ENCODE results near the gene LAMB3.
A peak's percentile ranks its signal among the peaks of the same experiment; 100 is the strongest.

LAMB3 gene

GRCh38 chr1:209590405-209590804, 61.8 kb downstream of the LAMB3 start:
- DNase-seq, result no peak

- no peak for DNase-seq
Measured at GRCh38 chr1:209589863-209590262, 62.4 kb downstream of the LAMB3 start.

GRCh38 chr1:209589440-209589839, 62.8 kb downstream of the LAMB3 start:
- DNase-seq, result no peak

GRCh38 chr1:209587789-209588188, 64.4 kb downstream of the LAMB3 start:
- DNase-seq, result peak; percentile 46

- no peak for DNase-seq
Measured at GRCh38 chr1:209586221-209586740, 65.9 kb downstream of the LAMB3 start.

GRCh38 chr1:209585672-209586071, 66.6 kb downstream of the LAMB3 start:
- DNase-seq, result no peak

GRCh38 chr1:209585197-209585596, 67.0 kb downstream of the LAMB3 start:
- DNase-seq, result no peak

- no peak for DNase-seq
Measured at GRCh38 chr1:209584231-209584672, 68.0 kb downstream of the LAMB3 start.

GRCh38 chr1:209583408-209583807, 68.8 kb downstream of the LAMB3 start, which contains the start of gene CAMK1G:
CAMK1G (plus strand) TSS chr1:209583714; CDS start chr1:209594984, 11,270 bp downstream.
- peak; percentile 10 for DNase-seq

GRCh38 chr1:209580577-209580976, 71.6 kb downstream of the LAMB3 start:
- no peak for DNase-seq

GRCh38 chr1:209577346-209577745, 74.9 kb downstream of the LAMB3 start:
- DNase-seq, result no peak

GRCh38 chr1:209576392-209577197, 75.6 kb downstream of the LAMB3 start:
- DNase-seq, result peak; percentile 78

- DNase-seq, result no peak
Measured at GRCh38 chr1:209570743-209571142, 81.5 kb downstream of the LAMB3 start.

GRCh38 chr1:209569455-209570207, 82.6 kb downstream of the LAMB3 start:
- DNase-seq, result peak; percentile 51

- no peak for DNase-seq
Measured at GRCh38 chr1:209567698-209568175, 84.5 kb downstream of the LAMB3 start.

- peak; percentile 65 for DNase-seq
Measured at GRCh38 chr1:209565759-209566678, 86.2 kb downstream of the LAMB3 start.
